ENCODE data around the gene IGLL1.
"Not testable (repeated sequence)": the region's sequence is repeated elsewhere in the genome, so short reads cannot be mapped to it uniquely, and the experiment has no call there.

IGLL1 gene

GRCh38 chr22:23551385-23551784 lies 28.7 kb downstream of the IGLL1 start:
- H3K36me3 ChIP-seq, result no peaks in the 10 kb centered on the region
- no peak for TF ChIP-seq CTCF (IDR thresholded peaks at IDR 0.05; ENCODE audit: low read depth, low read length)
- H3K4me3 ChIP-seq (ENCODE audit: low read depth, low read length), result no peak overlapping the region
- H3K9me3 ChIP-seq, result no peaks in the 10 kb centered on the region
- no peaks in the 10 kb centered on the region for H3K27me3 ChIP-seq
- no peaks in the 10 kb centered on the region for H3K4me1 ChIP-seq
- DNase-seq, result no peak

DNA sequence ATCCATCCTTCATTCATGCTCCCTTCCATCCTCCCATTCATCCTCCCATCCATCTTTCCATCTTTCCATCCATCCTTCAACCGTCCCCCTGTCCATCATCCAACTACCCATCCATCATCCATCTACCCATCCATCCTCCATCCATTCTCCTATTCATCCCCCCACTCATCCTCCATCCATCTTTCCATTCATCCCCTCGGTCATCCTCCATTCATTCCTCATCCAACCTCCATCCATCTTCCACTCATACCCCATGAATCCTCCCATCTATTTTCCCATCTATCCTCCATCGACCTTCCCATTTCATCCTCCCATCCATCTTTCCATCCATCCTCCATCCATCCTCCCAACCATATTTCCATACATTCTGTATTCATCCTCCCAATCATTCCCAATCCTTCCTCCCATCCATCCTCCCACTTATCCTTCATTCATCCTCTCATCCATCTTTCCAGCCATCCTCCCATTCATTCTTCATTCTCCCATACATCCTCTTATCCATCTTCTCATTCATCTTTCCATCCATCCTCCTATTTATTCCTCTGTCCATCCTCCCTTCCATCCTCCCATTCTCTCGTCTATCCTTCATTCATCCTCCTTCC lies 29.9 kb downstream of the IGLL1 start:
- H3K4me3 ChIP-seq (ENCODE audit: low read depth, low read length), result no peak overlapping the region
- no peak for DNase-seq

DNA sequence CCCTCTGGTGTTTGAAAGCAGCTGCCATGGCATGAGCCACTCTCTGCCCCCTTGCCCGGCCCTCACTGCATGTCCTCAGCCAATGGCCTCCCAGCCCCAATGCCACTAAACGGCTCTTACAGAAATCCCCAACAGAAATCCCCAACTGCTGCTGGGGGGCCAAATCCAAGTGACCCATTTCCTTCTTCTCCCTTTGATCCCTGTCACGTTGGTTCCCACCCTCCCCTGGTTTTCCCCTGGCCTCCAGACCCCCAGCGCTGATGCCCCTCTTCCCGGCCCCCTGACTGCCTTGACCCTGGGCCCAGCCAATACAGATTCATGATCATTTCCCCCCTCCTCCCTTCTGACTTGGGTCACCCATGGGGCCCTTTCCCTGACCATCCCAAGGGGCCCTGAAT lies 30.9 kb downstream of the IGLL1 start:
- H3K4me3 ChIP-seq (ENCODE audit: low read depth, low read length), result no peak overlapping the region
- H3K36me3 ChIP-seq, result no peaks in the 10 kb centered on the region
- no peaks in the 10 kb centered on the region for H3K27me3 ChIP-seq
- DNase-seq, result no peak
- H3K4me1 ChIP-seq, result peaks cover 5% of the 10 kb centered on the region
- no peak for TF ChIP-seq CTCF (IDR thresholded peaks at IDR 0.05; ENCODE audit: low read depth, low read length)
- H3K9me3 ChIP-seq, result no peaks in the 10 kb centered on the region

More for the DNA sequence above, 29.9 kb downstream of the IGLL1 start:
- no peaks in the 10 kb centered on the region; the same call in 1 of the 2 replicates for H3K4me1 ChIP-seq
- H3K36me3 ChIP-seq, result no peaks in the 10 kb centered on the region
- no peaks in the 10 kb centered on the region for H3K9me3 ChIP-seq
- no peak for TF ChIP-seq CTCF (IDR thresholded peaks at IDR 0.05; ENCODE audit: low read depth, low read length)
- H3K27me3 ChIP-seq, result no peaks in the 10 kb centered on the region

- peaks cover 9% of the 10 kb centered on the region for H3K4me1 ChIP-seq
- no peak for DNase-seq
- H3K27me3 ChIP-seq, result no peaks in the 10 kb centered on the region
- H3K4me3 ChIP-seq (ENCODE audit: low read depth, low read length), result no peak overlapping the region
- H3K36me3 ChIP-seq, result no peaks in the 10 kb centered on the region
- H3K9me3 ChIP-seq, result no peaks in the 10 kb centered on the region
- no peak for TF ChIP-seq CTCF (IDR thresholded peaks at IDR 0.05; ENCODE audit: low read depth, low read length)
Observed at GRCh38 chr22:23548501-23549197, 31.4 kb downstream of the IGLL1 start.

- no peaks in the 10 kb centered on the region for H3K27me3 ChIP-seq
- peaks cover 15% of the 10 kb centered on the region for H3K4me1 ChIP-seq
- H3K4me3 ChIP-seq (ENCODE audit: low read depth, low read length), result no peak overlapping the region
- no peaks in the 10 kb centered on the region for H3K36me3 ChIP-seq
- no peaks in the 10 kb centered on the region for H3K9me3 ChIP-seq
- no peak for TF ChIP-seq CTCF (IDR thresholded peaks at IDR 0.05; ENCODE audit: low read depth, low read length)
- DNase-seq, result no peak
Observed at GRCh38 chr22:23547818-23548500, 32.1 kb downstream of the IGLL1 start.

DNA sequence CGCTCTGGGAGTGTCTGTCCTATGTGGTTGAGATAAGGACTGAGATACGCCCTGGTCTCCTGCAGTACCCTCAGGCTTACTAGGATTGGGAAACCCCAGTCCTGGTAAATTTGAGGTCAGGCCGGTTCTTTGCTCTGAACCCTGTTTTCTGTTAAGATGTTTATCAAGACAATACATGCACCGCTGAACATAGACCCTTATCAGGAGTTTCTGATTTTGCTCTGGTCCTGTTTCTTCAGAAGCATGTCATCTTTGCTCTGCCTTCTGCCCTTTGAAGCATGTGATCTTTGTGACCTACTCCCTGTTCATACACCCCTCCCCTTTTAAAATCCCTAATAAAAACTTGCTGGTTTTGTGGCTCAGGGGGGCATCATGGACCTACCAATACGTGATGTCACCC lies 32.7 kb downstream of the IGLL1 start:
- H3K36me3 ChIP-seq; H3K4me3 ChIP-seq (ENCODE audit: low read depth, low read length); DNase-seq; H3K27me3 ChIP-seq; H3K9me3 ChIP-seq: not testable (repeated sequence)
- H3K4me1 ChIP-seq, result peaks cover 20% of the 10 kb centered on the region
